WI38 (cell line): ENCODE data around the gene PODNL1.
"Not testable (repeated sequence)": the region's sequence is repeated elsewhere in the genome, so short reads cannot be mapped to it uniquely, and the experiment has no call there.

Experiments used
- H3K4me3 ChIP-seq: 2 replicates; pipeline ENCODE4 v1.5.1; 2011; ENCODE audit warnings: low read depth, mild to moderate bottlenecking, control low read depth, low read length
- TF ChIP-seq, protein P1 (sequence below): IDR thresholded peaks from 2 replicates; pipeline ENCODE4 v1.5.1; 2012; ENCODE audit warnings: low read depth, mild to moderate bottlenecking, control low read depth, low read length

Gene PODNL1

DNA sequence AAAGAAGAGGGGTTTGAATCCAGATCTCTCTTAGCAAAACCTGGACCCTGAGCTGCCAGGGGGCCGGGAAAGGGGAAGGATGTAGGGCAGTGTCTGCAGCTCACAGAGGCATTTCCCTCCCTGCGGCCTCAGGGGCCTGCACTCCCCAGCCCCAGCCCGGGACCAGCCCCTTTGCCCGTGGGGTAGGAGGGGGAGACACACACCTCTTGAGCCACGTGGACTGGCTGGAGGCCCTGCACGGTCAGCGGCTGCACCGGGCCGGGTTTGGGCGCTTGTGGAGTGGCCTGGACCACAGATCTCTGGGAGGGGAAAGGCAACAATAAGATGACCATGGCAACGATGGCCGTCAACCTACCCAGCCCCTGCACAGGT, 41.0 kb upstream of the PODNL1 start:
- TF ChIP-seq, protein P1, sequence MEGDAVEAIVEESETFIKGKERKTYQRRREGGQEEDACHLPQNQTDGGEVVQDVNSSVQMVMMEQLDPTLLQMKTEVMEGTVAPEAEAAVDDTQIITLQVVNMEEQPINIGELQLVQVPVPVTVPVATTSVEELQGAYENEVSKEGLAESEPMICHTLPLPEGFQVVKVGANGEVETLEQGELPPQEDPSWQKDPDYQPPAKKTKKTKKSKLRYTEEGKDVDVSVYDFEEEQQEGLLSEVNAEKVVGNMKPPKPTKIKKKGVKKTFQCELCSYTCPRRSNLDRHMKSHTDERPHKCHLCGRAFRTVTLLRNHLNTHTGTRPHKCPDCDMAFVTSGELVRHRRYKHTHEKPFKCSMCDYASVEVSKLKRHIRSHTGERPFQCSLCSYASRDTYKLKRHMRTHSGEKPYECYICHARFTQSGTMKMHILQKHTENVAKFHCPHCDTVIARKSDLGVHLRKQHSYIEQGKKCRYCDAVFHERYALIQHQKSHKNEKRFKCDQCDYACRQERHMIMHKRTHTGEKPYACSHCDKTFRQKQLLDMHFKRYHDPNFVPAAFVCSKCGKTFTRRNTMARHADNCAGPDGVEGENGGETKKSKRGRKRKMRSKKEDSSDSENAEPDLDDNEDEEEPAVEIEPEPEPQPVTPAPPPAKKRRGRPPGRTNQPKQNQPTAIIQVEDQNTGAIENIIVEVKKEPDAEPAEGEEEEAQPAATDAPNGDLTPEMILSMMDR, result no peak
- H3K4me3 ChIP-seq, result no peak overlapping the region

- TF ChIP-seq, protein P1, result no peak
Measured at GRCh38 chr19:13978351-13979243, 40.4 kb upstream of the PODNL1 start.

DNA sequence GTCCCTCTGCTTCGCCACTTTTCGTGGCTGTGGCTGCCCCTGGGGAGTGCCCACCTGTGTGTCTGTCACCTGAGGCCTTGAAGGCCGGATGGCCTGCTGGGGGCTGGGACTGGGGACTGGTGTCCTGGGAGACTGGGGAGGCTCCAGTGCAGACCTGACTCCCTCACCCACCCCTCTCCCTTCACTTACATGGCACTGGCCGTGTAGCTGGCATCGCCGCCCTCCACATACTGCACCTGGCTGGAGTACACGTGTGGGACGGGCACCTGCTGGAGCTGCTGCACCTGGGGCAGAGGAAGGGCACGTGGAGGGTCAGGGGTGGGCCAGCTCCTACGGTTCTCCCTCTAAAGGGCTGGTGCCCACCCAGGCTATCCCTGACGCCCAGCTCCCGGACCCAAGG, 39.6 kb upstream of the PODNL1 start:
- TF ChIP-seq, protein P1, result no peak
- no peak overlapping the region for H3K4me3 ChIP-seq

More at GRCh38 chr19:13978351-13979243, 40.4 kb upstream of the PODNL1 start:
- H3K4me3 ChIP-seq, result no peak overlapping the region

DNA sequence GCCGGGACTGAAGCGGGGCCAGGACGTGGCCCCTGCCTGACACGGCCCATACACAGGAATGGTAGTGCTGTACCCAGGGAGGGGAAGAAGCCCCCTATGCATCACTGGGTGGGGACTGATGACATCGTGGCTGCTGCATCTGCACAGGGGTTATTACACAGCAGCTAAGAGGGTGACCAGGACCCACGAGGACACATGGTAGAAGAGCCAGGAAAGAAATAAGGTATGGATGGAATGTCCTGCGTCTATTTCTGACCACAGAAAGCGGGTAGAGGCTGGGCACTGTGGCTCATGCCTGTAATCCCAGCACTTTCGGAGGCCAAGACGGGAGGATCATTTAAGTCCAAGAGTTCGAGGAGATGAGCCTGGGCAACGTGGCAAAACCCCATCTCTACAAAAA, 38.2 kb upstream of the PODNL1 start:
- TF ChIP-seq, protein P1, result no peak
- H3K4me3 ChIP-seq, result no peak overlapping the region

- H3K4me3 ChIP-seq, result no peak overlapping the region
- TF ChIP-seq, protein P1, result no peak
Measured at GRCh38 chr19:13975870-13976269, 37.7 kb upstream of the PODNL1 start.

- TF ChIP-seq, protein P1, result no peak
- H3K4me3 ChIP-seq, result no peak overlapping the region
Measured at GRCh38 chr19:13974073-13974472, 35.9 kb upstream of the PODNL1 start.

DNA sequence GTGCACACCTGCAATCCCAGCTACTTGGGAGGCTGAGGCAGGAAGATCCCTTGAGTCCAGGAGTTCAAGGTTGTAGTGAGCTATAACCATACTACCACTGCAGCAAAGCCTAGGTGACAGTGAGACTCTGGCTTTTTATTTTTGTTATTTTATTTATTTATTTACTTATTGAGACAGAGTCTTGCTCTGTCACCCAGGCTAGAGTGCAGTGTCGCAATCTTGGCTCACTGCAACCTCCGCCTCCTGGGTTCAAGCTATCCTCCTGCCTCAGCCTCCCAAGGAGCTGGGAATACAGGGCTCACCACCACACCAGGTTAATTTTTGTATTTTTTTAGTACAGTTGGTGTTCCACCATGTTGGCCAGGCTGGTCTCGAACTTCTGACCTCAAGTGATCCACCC, 35.3 kb upstream of the PODNL1 start:
- not testable (repeated sequence) for H3K4me3 ChIP-seq
